ENCODE results near the gene NDUFB6.

DNA sequence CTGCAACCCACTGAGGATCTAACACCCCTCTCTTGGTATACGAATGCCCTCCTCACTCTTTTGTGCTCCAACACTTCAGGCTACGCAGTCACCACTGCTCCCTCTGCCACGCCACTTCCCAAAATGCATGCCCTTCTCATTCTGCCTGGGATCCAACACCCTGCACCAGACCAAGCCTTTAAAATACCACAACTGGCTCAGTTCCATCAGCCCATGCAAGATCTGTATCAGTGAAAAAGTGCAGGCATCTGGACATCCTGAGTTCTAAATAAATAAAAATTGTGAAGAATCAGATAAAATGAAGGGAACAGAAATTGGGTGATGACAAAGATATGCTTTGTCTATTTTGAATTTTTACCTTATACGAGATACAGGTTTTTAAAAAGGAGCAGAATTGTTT is 2.7 kb downstream of the NDUFB6 start:
- TF ChIP-seq, protein P1, sequence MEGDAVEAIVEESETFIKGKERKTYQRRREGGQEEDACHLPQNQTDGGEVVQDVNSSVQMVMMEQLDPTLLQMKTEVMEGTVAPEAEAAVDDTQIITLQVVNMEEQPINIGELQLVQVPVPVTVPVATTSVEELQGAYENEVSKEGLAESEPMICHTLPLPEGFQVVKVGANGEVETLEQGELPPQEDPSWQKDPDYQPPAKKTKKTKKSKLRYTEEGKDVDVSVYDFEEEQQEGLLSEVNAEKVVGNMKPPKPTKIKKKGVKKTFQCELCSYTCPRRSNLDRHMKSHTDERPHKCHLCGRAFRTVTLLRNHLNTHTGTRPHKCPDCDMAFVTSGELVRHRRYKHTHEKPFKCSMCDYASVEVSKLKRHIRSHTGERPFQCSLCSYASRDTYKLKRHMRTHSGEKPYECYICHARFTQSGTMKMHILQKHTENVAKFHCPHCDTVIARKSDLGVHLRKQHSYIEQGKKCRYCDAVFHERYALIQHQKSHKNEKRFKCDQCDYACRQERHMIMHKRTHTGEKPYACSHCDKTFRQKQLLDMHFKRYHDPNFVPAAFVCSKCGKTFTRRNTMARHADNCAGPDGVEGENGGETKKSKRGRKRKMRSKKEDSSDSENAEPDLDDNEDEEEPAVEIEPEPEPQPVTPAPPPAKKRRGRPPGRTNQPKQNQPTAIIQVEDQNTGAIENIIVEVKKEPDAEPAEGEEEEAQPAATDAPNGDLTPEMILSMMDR (IDR thresholded peaks at IDR 0.05), result no peak
- TF ChIP-seq POLR2AphosphoS5 (IDR thresholded peaks at IDR 0.05) (no peak), POLR2A (IDR thresholded peaks at IDR 0.05) (no peak)

All from prostate gland (tissue), 2 donors.